ENCODE results near the gene QSOX2.

DNA sequence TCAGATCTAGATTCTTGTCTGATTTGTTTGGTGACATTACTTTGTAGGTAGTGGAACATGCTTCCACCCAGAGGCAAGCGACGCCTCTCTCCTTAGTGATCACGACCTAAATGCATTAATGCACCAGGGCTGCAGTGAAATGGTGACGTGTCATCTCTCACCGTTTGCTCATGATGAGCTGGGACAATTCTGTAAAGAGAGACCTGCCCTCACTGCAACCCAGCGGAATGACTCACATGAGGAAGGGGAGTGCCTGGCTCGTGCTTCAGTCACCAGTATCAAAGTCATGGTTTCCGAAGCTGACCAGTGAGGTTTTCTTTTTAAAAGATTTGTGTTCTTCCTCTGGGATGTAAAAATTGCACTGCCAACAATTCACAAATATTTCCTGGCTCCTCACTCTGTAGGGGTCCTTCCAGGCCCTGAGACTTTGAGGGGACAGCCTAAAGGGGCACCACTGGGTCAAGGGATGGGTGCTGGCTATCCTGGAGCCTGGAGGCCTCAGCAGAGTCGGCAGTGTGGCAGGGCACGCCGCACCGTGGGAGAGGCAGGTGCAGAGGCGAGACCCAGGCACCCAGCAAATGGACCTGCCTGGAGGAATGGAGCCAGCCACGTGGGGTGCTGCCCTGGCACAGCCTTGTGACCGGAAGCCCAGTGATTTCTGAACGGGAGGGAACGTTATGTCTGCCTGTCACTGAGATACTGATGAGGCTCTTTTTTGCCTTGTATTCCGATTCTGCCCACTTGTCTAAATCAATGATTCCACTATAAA, 17.3 kb downstream of the QSOX2 start:
- TF ChIP-seq, protein P1, sequence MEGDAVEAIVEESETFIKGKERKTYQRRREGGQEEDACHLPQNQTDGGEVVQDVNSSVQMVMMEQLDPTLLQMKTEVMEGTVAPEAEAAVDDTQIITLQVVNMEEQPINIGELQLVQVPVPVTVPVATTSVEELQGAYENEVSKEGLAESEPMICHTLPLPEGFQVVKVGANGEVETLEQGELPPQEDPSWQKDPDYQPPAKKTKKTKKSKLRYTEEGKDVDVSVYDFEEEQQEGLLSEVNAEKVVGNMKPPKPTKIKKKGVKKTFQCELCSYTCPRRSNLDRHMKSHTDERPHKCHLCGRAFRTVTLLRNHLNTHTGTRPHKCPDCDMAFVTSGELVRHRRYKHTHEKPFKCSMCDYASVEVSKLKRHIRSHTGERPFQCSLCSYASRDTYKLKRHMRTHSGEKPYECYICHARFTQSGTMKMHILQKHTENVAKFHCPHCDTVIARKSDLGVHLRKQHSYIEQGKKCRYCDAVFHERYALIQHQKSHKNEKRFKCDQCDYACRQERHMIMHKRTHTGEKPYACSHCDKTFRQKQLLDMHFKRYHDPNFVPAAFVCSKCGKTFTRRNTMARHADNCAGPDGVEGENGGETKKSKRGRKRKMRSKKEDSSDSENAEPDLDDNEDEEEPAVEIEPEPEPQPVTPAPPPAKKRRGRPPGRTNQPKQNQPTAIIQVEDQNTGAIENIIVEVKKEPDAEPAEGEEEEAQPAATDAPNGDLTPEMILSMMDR (IDR thresholded peaks at IDR 0.05): no peak
- no peak for TF ChIP-seq POLR2A (IDR thresholded peaks at IDR 0.05)
